Left ventricle myocardium inferior (tissue), 1 donor: Measurements from ENCODE around the gene SOWAHA. TPM values are rescaled to one million over a fixed set of nuclear protein-coding genes. Genes with fewer than 3 reads are reported as not detected.
A peak's percentile ranks its signal among the peaks of the same experiment; 100 is the strongest.

Experiments used
- DNase-seq: peaks from one replicate; pipeline ENCODE4 v3.0.0-alpha.2; 2020
- H3K27ac ChIP-seq: fragments of 200-600 bp; replicated peaks from 2 replicates; pipeline ENCODE4 v1.8.0; 2021
- H3K27me3 ChIP-seq: fragments of 200-600 bp; 2 replicates; pipeline ENCODE4 v1.8.0; 2021; ENCODE audit warnings: low read depth
- H3K36me3 ChIP-seq: fragments of 200-600 bp; 2 replicates; pipeline ENCODE4 v1.8.0; 2021
- H3K4me1 ChIP-seq: fragments of 200-600 bp; 2 replicates; pipeline ENCODE4 v1.8.0; 2021
- H3K4me3 ChIP-seq: fragments of 200-600 bp; 2 replicates; pipeline ENCODE4 v1.8.0; 2021; ENCODE audit warnings: mild to moderate bottlenecking, moderate library complexity
- H3K9me3 ChIP-seq: fragments of 200-600 bp; replicated peaks from 2 replicates; pipeline ENCODE4 v1.8.0; 2021
- intact Hi-C: fragments of 100-400 bp; cut with micrococcal nuclease; formaldehyde crosslinking; loops from one replicate; pipeline ENCODE4 v1.11.0; 2022
- total RNA-seq: library from RNA; stranded (reverse); fragmentation: NEBNext Ultra II Directional; extraction: Animal tissue kit (Norgen Biotek cat#: 25700); gene quantifications from one replicate; pipeline ENCODE4 v1.2.1, GENCODE V29; 2021
- TF ChIP-seq, protein P1 (sequence below): fragments of 200-600 bp; IDR thresholded peaks from 2 replicates; pipeline ENCODE4 v1.8.0; 2021; ENCODE audit warnings: antibody characterized with exemption, mild to moderate bottlenecking, borderline replicate concordance
- donor health status: DM: no; HTN: yes; CAD: no; lungs with severe emphysema.

Gene SOWAHA
- total RNA-seq, 1 donor from 2014 or later, result not detected

DNA sequence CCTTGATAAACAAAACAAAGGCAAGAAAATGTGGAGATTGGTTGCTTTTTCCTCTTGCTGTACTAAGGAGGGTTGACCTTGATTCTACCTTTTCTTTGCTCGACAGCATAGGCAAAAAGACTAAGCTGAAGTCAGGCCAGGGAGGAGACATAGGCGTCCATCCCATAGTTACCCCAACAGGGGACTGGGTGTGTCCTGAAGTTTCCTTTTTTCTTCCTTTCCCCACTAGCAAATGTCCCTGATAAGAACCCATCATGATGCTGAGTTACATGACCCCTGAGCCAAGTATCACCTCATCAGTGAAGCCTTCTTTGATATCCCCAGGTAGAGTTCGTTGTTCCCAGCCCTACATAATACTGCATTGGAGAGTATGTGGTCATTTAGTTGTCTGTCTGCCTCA, 27.2 kb downstream of the SOWAHA start:
- no peak for DNase-seq
- H3K36me3 ChIP-seq, result no peaks in the 10 kb centered on the region
- H3K9me3 ChIP-seq, result no peaks in the 10 kb centered on the region
- peak overlapping the region; percentile 60 for H3K27ac ChIP-seq
- no peaks in the 10 kb centered on the region for H3K27me3 ChIP-seq
- no peak overlapping the region for H3K4me3 ChIP-seq
- H3K4me1 ChIP-seq, result peaks cover 14% of the 10 kb centered on the region
- intact Hi-C loops, result no loop called here
- TF ChIP-seq, protein P1, sequence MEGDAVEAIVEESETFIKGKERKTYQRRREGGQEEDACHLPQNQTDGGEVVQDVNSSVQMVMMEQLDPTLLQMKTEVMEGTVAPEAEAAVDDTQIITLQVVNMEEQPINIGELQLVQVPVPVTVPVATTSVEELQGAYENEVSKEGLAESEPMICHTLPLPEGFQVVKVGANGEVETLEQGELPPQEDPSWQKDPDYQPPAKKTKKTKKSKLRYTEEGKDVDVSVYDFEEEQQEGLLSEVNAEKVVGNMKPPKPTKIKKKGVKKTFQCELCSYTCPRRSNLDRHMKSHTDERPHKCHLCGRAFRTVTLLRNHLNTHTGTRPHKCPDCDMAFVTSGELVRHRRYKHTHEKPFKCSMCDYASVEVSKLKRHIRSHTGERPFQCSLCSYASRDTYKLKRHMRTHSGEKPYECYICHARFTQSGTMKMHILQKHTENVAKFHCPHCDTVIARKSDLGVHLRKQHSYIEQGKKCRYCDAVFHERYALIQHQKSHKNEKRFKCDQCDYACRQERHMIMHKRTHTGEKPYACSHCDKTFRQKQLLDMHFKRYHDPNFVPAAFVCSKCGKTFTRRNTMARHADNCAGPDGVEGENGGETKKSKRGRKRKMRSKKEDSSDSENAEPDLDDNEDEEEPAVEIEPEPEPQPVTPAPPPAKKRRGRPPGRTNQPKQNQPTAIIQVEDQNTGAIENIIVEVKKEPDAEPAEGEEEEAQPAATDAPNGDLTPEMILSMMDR, result no peak

DNA sequence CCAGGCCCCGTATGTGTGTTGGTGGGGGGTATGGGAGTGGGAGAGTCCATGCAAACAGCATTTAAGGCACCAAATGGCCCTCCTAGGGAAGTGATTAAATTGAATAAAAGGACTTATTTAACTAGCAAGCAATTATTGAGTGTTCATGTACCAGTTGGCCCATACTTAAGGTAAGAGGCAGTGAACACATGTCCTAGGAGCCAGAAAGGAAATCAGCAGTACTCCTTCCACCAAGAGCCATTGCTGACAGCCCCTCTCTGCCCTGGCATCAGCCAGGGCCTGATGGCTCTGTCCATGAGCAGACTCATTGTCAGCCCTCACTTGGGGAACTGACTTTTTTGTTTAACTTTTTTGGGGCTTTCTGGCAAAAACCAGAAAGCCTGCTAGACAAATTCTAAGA, 27.8 kb downstream of the SOWAHA start:
- H3K9me3 ChIP-seq, result no peaks in the 10 kb centered on the region
- peaks cover 14% of the 10 kb centered on the region for H3K4me1 ChIP-seq
- intact Hi-C loops, result no loop called here
- no peaks in the 10 kb centered on the region for H3K27me3 ChIP-seq
- H3K27ac ChIP-seq, result peak overlapping the region; percentile 60
- DNase-seq, result no peak
- H3K36me3 ChIP-seq, result no peaks in the 10 kb centered on the region
- no peak overlapping the region for H3K4me3 ChIP-seq
- TF ChIP-seq, protein P1, result no peak

DNA sequence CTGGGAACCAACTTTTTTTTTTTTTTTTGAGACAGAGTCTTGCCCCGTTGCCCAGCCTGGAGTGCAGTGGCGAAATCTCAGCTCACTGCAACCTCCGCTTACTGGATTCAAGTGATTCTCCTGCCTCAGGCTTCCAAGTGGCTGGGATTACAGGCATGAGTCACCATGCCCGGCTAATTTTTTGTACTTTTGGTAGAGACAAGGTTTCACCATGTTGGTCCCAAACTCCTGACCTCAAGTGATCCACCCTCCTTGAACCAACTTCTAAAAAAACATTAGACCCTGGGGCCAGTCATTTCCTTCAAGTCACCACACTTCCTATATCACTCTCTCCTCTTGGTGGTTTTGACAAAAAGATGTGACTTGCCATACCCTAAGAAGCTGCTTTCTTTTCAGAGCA, 28.2 kb downstream of the SOWAHA start:
- intact Hi-C loops, result no loop called here
- Histone ChIP-seq H3K4me3 (no peak overlapping the region), H3K4me1 (peaks cover 14% of the 10 kb centered on the region), H3K36me3 (no peaks in the 10 kb centered on the region), H3K27ac (no peak overlapping the region), H3K9me3 (no peaks in the 10 kb centered on the region), H3K27me3 (no peaks in the 10 kb centered on the region)
- DNase-seq, result no peak
- TF ChIP-seq, protein P1, result no peak

DNA sequence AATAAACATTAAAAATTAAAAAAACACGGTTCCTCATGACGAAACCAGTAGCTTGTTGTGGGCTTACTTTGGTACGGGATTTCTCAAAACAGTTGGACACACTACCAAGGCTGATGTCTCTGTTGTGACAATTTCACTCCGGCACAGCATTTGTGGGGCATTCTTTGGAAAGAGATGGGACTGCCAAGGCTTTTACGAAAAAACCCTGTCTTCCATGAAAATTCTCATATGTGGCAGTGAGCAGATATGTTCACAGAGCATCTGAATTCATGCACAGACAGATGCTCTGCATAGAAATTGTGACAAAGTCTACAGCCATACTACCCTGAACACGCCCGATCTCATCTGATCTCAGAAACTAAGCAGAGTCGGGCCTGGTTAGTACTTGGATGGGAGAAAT, 35.2 kb downstream of the SOWAHA start:
- no peak overlapping the region for H3K4me3 ChIP-seq

DNA sequence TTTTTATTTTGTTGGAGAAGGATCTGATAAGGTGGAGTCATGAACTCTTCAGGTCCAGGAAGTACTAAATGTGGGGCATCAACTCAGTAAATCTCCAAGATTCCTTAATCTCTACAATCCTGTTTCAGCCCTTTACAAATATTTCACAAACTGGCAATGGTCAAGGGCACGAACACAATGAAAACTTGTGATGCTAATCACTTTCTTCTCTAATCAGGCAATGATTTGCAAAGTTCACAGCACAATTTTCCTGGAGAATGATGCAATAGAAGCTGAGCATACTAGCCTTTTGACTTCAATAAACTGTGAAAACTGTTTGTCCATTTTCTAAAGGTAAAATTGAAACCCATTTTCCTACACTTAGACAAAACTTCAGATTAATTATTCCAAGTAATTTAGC, 36.2 kb downstream of the SOWAHA start:
- intact Hi-C loops, result no loop called here
- Histone ChIP-seq H3K4me1 (peaks cover 5% of the 10 kb centered on the region), H3K36me3 (no peaks in the 10 kb centered on the region), H3K27ac (no peak overlapping the region), H3K4me3 (no peak overlapping the region), H3K27me3 (no peaks in the 10 kb centered on the region), H3K9me3 (no peaks in the 10 kb centered on the region)
- no peak for DNase-seq
- TF ChIP-seq, protein P1, result no peak

More for the DNA sequence above, 35.2 kb downstream of the SOWAHA start:
- intact Hi-C loops, result no loop called here
- Histone ChIP-seq H3K9me3 (no peaks in the 10 kb centered on the region), H3K36me3 (no peaks in the 10 kb centered on the region), H3K27me3 (no peaks in the 10 kb centered on the region), H3K4me1 (no peaks in the 10 kb centered on the region), H3K27ac (no peak overlapping the region)
- no peak for DNase-seq
- TF ChIP-seq, protein P1, result no peak

DNA sequence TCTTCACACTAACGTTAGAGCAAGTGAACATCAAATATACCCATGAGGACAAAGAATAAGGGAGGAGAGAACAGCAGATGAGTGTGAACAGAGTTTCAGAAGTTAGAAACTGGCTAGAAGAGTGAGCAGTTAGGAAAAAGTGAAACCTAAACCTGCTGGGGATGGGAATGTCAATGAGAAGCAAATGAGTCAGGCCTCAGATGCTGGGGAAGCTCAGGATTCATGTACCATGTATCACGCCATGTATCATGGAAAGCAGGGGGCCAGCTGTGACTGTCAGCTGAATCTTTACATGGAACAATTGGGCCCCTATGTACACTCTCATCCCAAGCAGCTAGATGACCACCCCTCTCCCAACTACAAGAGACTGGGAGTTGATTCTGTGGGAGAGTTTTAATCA, 37.0 kb downstream of the SOWAHA start:
- Histone ChIP-seq H3K36me3 (no peaks in the 10 kb centered on the region), H3K27ac (no peak overlapping the region), H3K9me3 (no peaks in the 10 kb centered on the region), H3K27me3 (no peaks in the 10 kb centered on the region), H3K4me1 (peaks cover 7% of the 10 kb centered on the region), H3K4me3 (no peak overlapping the region)
- DNase-seq, result no peak
- TF ChIP-seq, protein P1, result no peak
- intact Hi-C loops, result no loop called here
